Mesothelial cell of epicardium (in vitro differentiated cells): Measurements from ENCODE around the gene MACROH2A2. TPM values are rescaled to one million over a fixed set of nuclear protein-coding genes. Genes with fewer than 3 reads are reported as not detected.

Experiments
- DNase-seq, 2 experiments: peaks; one replicate each; pipeline ENCODE4 v3.0.0; 2021; ENCODE audit warnings: low spot score in 2 of 2; ENCODE audit not compliant: unreplicated experiment in 2 of 2
- H3K27ac Mint-ChIP-seq: 2 replicates; pipeline ENCODE4 v1.8.0; 2021; ENCODE audit warnings: mixed read lengths
- H3K27me3 Mint-ChIP-seq: 2 replicates; pipeline ENCODE4 v1.8.0; 2021; ENCODE audit warnings: low read depth, mixed read lengths
- H3K36me3 Mint-ChIP-seq: 2 replicates; pipeline ENCODE4 v1.8.0; 2021; ENCODE audit warnings: mixed read lengths
- H3K4me1 Mint-ChIP-seq: 2 replicates; pipeline ENCODE4 v1.8.0; 2021; ENCODE audit warnings: mixed read lengths
- H3K4me3 Mint-ChIP-seq: 2 replicates; pipeline ENCODE4 v1.8.0; 2021; ENCODE audit warnings: mild to moderate bottlenecking, moderate library complexity, mixed read lengths
- H3K9me3 Mint-ChIP-seq: 2 replicates; pipeline ENCODE4 v1.8.0; 2021; ENCODE audit warnings: mixed read lengths
- CTCF ChIP-seq: fragments of 200-600 bp; sonication (generic); IDR thresholded peaks from one replicate; pipeline ENCODE4 v1.5.0; 2021; ENCODE audit warnings: antibody characterized with exemption; ENCODE audit not compliant: unreplicated experiment
- total RNA-seq: library from RNA; stranded (reverse); gene quantifications from 3 replicates; pipeline ENCODE4 v1.2.1, GENCODE V29; 2021

MACROH2A2 gene
- total RNA-seq, 1 donor from 2014 or later, result 125 TPM

- peak overlapping the region; percentile 5 for H3K27ac Mint-ChIP-seq
- peaks cover 17% of the 10 kb centered on the region for H3K36me3 Mint-ChIP-seq
- no peaks in the 10 kb centered on the region for H3K4me1 Mint-ChIP-seq
- peak; percentile 98 for TF ChIP-seq CTCF
- no peaks in the 10 kb centered on the region for H3K27me3 Mint-ChIP-seq
- H3K4me3 Mint-ChIP-seq, result no peak overlapping the region
- DNase-seq, result peak in 1 of 2 experiments; percentile 56
- no peaks in the 10 kb centered on the region for H3K9me3 Mint-ChIP-seq
These were observed 63.5 kb downstream of the MACROH2A2 start for GRCh38 chr10:70115948-70116682.

GRCh38 chr10:70117646-70118045, 65.0 kb downstream of the MACROH2A2 start:
- no peak for DNase-seq
- no peak for TF ChIP-seq CTCF
- no peaks in the 10 kb centered on the region for H3K9me3 Mint-ChIP-seq
- H3K4me1 Mint-ChIP-seq, result no peaks in the 10 kb centered on the region
- peaks cover 12% of the 10 kb centered on the region for H3K36me3 Mint-ChIP-seq
- H3K27ac Mint-ChIP-seq, result no peak overlapping the region
- H3K4me3 Mint-ChIP-seq, result no peak overlapping the region
- no peaks in the 10 kb centered on the region for H3K27me3 Mint-ChIP-seq

GRCh38 chr10:70118196-70118595, 65.5 kb downstream of the MACROH2A2 start:
- Mint-ChIP-seq H3K27me3 (no peaks in the 10 kb centered on the region), H3K4me3 (no peak overlapping the region), H3K36me3 (peaks cover 9% of the 10 kb centered on the region), H3K9me3 (no peaks in the 10 kb centered on the region), H3K4me1 (no peaks in the 10 kb centered on the region), H3K27ac (no peak overlapping the region)
- no peak for DNase-seq
- TF ChIP-seq CTCF, result no peak

DNA sequence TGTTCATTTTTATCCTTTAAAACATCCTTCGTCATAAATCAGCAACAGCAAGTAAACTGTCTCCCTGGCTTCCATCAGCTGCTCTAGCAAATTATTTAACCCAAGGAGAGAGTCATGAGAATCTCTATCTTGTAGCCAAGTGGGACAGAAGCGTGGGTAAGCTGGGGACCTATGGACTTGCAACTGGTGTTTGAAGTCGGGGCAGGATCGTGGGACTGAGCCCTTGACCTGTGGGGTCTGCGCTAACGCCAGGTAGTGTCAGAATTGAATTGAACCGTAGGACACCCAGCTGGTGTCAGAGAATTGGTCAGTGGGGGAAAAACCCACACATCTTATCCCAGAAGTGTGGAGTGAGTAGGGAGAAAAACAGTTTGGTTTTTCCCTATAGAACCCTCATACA, 66.6 kb downstream of the MACROH2A2 start:
- Mint-ChIP-seq H3K27me3 (no peaks in the 10 kb centered on the region), H3K9me3 (no peaks in the 10 kb centered on the region), H3K4me3 (no peak overlapping the region), H3K4me1 (no peaks in the 10 kb centered on the region), H3K36me3 (peaks cover 2% of the 10 kb centered on the region), H3K27ac (no peak overlapping the region)
- no peak for DNase-seq
- TF ChIP-seq CTCF, result no peak

GRCh38 chr10:70119623-70120022, 67.0 kb downstream of the MACROH2A2 start:
- DNase-seq, result no peak
- Mint-ChIP-seq H3K36me3 (peaks cover 2% of the 10 kb centered on the region), H3K27me3 (no peaks in the 10 kb centered on the region), H3K27ac (no peak overlapping the region), H3K4me1 (no peaks in the 10 kb centered on the region), H3K4me3 (no peak overlapping the region), H3K9me3 (no peaks in the 10 kb centered on the region)
- TF ChIP-seq CTCF, result no peak

GRCh38 chr10:70120417-70120816, 67.8 kb downstream of the MACROH2A2 start:
- DNase-seq, result no peak
- Mint-ChIP-seq H3K9me3 (no peaks in the 10 kb centered on the region), H3K36me3 (peaks cover 2% of the 10 kb centered on the region), H3K4me3 (no peak overlapping the region), H3K4me1 (no peaks in the 10 kb centered on the region), H3K27ac (no peak overlapping the region), H3K27me3 (no peaks in the 10 kb centered on the region)
- TF ChIP-seq CTCF, result no peak
